Measurements from ENCODE around the gene BIRC2.

- TF ChIP-seq CTCF (IDR thresholded peaks at IDR 0.05): no peak
- no peak for TF ChIP-seq ZFX (IDR thresholded peaks at IDR 0.05; ENCODE audit: borderline replicate concordance)
These were observed 80.1 kb downstream of the BIRC2 start for GRCh38 chr11:102427068-102427467.
